Spleen (tissue), 7 donors: Measurements from ENCODE around the gene SLC38A10.

Source experiments
- POLR2A ChIP-seq, 3 donors: fragments of 450-650 bp; IDR thresholded peaks; one replicate each; pipeline ENCODE4 v1.5.1; 2017; ENCODE audit warnings: antibody characterized with exemption in 3 of 3, mild to moderate bottlenecking in 1 of 3
- POLR2AphosphoS5 ChIP-seq, 3 donors: sonication (generic); formaldehyde crosslinking; IDR thresholded peaks; one replicate each; pipeline ENCODE4 v1.5.1; 2017; ENCODE audit warnings: antibody characterized with exemption in 3 of 3
- TF ChIP-seq, protein P1 (sequence below), 11 experiments: fragments of 200-600 bp in 7 of 11; fragments of 450-650 bp in 4 of 11; sonication (generic) in 4 of 11; IDR thresholded peaks in 8 of 11; conservative IDR thresholded peaks in 3 of 11; 1 replicate in 7 of 11; 2 replicates in 4 of 11; pipeline versions ENCODE4 v1.4.0 to v1.8.0; 2016 to 2021; ENCODE audit warnings: antibody characterized with exemption in 11 of 11, inconsistent platforms in 4 of 11, mild to moderate bottlenecking in 1 of 11
- donor health status: DM: no; HTN: no; CAD: no; lungs with moderate emphysema.
- donor health status: DM: no; HTN: no; CAD: no.
- donor health status: DM: no; HTN: no; CAD: no.

DNA sequence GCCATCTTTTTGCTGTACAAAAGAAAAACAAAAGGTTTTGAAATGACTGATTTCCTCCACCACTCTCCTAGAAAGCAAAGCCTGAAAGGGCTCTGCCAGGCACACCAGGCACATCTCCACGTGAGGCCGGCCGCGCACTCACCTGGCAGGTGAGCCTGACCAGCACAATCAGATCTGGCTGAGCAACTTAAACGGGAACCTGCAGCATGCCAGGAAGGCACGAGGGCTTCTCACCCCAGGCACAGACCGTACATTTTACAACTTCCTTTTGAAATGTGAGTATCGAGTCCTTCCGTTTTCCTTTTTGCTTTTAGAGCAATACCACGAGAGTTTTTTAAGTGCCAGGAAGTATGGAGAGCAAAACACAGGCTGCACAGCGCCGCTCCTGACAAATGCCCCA, 22.5 kb downstream of the SLC38A10 start:
- TF ChIP-seq POLR2AphosphoS5 (IDR thresholded peaks at IDR 0.05) (peak in 2 of 3 donors; percentile 23 to 46), POLR2A (IDR thresholded peaks at IDR 0.05) (no peak)
- TF ChIP-seq, protein P1, sequence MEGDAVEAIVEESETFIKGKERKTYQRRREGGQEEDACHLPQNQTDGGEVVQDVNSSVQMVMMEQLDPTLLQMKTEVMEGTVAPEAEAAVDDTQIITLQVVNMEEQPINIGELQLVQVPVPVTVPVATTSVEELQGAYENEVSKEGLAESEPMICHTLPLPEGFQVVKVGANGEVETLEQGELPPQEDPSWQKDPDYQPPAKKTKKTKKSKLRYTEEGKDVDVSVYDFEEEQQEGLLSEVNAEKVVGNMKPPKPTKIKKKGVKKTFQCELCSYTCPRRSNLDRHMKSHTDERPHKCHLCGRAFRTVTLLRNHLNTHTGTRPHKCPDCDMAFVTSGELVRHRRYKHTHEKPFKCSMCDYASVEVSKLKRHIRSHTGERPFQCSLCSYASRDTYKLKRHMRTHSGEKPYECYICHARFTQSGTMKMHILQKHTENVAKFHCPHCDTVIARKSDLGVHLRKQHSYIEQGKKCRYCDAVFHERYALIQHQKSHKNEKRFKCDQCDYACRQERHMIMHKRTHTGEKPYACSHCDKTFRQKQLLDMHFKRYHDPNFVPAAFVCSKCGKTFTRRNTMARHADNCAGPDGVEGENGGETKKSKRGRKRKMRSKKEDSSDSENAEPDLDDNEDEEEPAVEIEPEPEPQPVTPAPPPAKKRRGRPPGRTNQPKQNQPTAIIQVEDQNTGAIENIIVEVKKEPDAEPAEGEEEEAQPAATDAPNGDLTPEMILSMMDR (IDR thresholded peaks at IDR 0.05 in 8 of 11, conservative IDR thresholded peaks at IDR 0.05 in 3 of 11), result no peak
